HG02623 (cell line): ENCODE data around the gene PAF1.
"Not testable (repeated sequence)": the region's sequence is repeated elsewhere in the genome, so short reads cannot be mapped to it uniquely, and the experiment has no call there.

Source experiments
- ATAC-seq: cut with Tn5 transposase; IDR thresholded peaks from one replicate; pipeline ENCODE4 v1.9.1; 2021; ENCODE audit warnings: moderate library complexity; ENCODE audit not compliant: unreplicated experiment

The PAF1 gene

DNA sequence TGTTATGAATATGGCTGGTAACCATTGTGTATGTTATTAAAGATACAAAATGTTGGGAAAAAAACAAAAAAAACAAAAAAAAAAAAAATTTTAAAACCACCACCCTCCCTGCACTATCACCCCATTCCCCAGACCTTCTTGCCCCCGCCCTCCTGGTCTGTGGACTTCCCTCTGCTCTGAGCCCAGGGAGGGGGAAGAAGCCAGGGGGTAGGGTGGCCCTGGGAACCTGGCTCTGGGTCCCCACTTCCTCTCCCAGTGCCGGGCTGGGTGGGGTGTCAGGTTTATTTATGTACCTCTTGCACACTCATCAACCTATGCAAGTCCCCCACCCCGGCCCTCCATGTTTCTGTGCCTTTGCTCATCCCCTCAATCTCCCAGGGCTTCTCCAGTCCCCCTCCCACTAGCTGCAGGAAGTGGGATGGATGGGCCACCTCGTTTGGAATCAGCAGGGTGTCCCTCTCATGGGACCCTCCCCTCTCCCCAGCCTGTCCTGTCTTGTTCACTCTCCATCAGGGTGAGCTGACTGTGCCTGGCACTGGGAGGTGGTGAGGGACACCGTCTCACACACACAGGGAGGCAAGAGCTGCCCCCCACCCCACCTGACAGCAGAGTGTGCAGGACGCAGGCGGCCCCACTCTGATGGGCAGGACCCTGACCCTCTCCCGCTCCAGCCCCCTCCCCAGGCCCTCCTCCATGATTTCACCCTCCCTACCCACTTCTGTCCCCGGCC, 5.9 kb downstream of the PAF1 start:
- no peak for ATAC-seq

DNA sequence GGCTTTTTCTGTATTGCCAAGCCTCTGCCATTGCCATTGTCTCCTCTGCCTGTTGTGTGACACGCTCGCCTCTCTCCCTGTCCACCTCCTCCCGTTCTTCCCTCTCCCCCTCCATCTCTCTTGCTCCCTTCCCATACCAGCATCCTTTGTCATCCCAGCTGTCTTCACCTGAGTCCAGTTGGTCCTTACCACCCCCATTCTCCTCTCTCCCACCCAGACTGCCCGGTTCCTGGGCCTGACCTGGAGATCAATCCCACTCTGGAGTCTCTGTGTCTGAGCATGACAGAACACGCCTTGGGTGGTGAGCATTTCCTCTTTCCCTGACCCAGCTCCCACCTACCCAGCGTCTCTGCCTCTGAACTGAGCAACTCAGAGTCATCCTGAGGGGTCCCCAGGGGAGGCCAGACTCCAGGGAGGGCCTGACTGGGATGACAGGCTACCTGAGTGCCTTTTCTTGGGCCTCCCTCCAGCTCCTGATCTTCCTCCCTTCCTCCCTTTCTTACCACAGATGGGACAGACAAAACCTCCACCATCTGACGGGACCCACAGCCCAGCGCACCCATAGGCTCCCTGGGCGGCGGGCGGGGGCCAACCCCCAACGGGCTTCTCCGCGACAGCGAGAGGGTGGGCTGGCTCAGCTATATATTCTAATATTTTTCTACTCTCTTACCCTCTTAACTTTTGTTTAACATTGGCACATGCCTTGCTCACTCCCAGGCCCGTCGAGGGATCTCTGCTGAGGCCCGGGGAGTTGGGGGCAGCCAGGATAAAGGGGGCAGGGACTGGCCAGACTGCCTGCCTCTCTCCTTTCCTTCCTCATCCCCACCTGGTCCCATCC, 7.7 kb downstream of the PAF1 start:
- ATAC-seq: no peak

DNA sequence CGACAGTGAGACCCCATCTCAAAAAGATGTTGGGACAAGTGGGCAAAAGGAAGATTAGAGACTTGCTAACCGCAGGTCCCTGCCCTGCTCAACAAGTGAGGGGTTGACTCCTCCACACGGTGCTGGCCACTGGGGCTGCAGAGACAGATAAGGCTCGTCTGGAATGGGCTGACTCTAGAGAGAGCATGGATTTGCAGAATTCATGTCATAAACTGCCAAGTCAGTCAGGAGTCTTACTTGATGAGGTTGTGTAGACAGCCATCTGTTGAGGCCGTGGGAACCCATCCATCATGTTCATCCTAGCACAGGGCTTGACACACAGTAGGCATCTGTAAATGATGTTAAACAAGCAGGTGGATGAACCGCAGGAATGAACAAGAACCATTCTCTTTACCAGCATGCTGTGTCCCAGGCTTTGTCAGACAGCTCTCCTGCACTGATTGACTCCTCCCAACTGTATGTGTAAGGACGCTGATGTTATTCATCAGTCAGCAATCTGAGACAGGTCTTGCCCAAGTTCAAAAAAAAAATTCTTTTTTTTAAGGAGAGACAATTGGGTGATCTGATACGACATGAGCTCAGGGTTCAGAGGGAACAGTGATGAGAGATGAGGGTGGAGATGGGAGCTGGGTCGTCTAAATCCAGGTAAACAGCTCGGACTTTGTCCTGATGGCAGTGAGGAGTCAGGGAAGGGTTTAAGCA, 8.8 kb downstream of the PAF1 start:
- ATAC-seq: no peak

- ATAC-seq: no peak
Measured at GRCh38 chr19:39380521-39381502, 10.1 kb downstream of the PAF1 start.

DNA sequence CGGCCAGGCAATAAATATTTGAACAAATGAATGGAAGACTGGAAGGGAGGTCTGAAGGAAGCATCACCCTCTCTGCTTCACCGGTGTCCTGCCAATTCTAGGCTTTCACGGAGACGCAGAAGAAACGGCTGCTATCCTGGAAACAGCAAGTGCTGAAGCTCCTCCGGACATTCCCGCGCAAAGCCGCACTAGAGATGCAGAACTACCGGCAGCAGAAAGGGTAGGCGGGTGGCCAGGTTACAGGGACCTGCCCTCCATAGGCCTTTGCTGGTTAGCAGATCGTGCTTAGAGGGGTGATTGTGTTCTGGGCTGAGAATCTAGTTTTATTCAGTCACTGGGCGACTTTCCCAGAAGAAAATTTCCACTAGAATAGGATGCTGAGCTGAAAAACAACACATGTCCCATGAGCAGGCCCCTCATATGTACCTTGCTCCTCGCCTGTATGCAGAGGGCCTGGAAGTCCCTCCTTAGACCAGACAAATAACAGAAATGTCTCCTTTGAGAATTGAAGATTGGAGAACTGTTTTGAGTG, 11.0 kb downstream of the PAF1 start:
- no peak for ATAC-seq

- ATAC-seq: not testable (repeated sequence)
Measured at GRCh38 chr19:39379366-39379765, 11.5 kb downstream of the PAF1 start.

DNA sequence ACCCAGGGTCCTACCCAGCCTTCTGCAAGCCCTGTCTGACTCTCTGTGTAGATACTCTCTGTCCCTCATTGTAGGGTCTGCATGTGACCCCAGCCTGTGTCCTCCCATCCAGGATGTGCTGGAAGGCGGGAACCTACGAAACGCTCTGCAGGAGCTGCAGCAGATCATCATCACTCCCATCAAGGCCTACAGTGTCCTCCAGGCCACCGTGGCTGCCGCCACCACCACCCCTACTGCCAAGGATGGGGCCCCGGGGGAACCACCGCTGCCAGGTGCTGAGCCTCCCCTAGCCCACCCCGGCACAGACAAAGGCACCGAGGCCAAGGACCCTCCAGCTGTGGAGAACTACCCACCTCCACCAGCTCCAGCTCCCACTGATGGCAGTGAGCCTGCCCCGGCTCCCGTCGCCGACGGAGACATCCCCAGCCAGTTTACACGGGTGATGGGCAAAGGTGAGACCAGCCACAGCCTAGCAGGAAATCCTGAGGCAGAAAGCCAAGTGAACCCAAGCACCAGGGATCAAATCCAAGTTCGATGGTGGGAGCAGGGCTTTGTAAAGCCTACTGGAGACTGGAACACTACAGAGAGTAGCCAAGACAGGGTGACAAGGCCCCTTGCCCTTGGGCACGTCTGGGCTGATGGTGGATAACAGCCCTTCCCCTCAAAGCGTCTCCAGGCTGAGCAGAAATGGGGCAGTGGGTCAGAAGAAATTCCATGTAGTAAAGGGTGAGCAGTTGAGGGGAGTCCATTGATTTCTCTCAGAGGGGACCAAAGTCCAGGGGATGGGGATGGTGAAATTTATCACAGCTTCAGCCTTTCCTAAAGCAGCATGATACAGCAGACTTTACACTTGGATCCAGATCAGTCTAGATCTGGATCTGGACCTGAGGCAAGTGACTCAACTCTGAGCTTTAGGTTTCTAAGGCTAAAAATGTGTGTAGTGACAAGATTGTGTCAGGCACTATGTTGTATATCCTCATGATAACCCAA, 13.2 kb downstream of the PAF1 start:
- ATAC-seq: no peak

GRCh38 chr19:39375929-39376328, 15.0 kb downstream of the PAF1 start:
- ATAC-seq: no peak

DNA sequence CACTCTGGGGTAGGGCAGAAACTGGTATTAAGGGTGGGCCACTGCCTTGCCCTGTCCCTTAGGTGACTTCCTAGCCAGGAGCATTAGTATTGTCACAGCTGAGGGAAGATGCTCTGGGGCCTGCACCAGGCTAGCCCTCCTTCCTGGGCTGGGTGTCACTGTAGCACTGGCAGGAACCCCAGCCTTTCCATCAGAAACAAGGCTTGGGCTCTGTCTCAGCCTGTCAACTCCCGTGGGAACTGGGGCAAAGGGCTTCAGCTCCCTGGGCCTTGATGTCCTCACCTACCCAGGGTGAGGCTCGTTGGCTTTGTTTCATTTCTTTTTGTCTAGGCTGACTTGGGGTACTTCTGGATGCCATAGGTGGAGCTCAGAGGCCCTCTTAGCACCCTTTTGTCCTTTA, 18.0 kb downstream of the PAF1 start:
- no peak for ATAC-seq

- ATAC-seq: no peak
Measured at GRCh38 chr19:39372047-39372802, 18.7 kb downstream of the PAF1 start.

GRCh38 chr19:39370735-39371134, 20.2 kb downstream of the PAF1 start:
- no peak for ATAC-seq

- ATAC-seq: no peak
Measured at GRCh38 chr19:39369200-39369599, 21.7 kb downstream of the PAF1 start.

- ATAC-seq: no peak
Measured at GRCh38 chr19:39365531-39365930, 25.4 kb downstream of the PAF1 start.

GRCh38 chr19:39363901-39364457, 26.9 kb downstream of the PAF1 start:
- no peak for ATAC-seq

DNA sequence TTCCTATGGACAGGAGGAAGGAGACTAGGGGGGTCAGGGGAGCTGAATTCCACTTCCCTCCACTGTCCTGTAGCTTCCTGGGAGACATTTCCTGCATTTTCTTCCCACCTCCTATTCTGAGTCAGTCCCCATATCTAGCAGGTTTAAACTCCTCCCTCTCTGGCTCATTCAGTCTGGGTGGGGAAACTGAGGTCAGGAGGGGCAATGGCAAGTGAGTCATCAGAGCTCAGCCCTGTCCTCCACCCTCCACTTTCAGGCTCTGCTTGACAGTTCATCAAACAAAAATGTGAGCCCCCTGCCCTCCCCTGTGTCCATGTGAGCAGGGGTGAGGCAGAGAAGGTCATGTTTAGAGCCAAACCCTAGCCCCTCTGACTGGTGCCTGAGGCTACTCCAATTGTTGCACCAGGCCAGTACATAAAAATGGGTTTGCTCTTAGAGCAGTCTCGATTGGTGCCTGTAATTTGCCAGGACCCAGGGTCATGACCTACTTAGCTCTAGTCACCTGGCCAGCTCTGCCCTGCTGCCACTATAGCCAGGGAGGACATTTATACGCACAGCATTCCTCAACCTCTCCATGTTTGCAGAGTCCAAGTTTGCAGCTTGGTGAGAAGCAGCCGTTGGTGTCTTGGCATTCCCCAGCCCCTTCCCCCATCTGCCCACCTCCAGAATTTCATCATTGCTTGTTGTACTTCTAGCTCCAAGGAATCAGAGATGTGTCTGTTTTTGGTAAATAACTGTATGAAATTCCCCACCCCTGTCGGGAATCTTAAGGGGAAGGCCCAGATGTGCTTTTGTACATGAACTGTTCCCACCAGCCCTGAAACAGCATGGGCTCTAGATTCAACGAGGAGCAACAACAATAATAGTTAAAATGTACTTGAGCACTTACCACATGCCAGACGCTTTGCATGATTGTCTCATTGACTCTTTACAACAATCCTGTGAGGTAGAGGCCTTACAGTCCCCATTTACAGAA, 27.9 kb downstream of the PAF1 start:
- no peak for ATAC-seq

- ATAC-seq: no peak
Measured at GRCh38 chr19:39360599-39360998, 30.3 kb downstream of the PAF1 start.

- no peak for ATAC-seq
Measured at GRCh38 chr19:39359026-39359425, 31.9 kb downstream of the PAF1 start.
